Measurements from ENCODE around the gene ADAM8. TPM values are rescaled to one million over a fixed set of nuclear protein-coding genes. Genes with fewer than 3 reads are reported as not detected.
A peak's percentile ranks its signal among the peaks of the same experiment; 100 is the strongest.

ADAM8 gene
- total and polyA plus RNA-seq, 2 donors (not counting 1 experiment from before 2014, with no cell fraction given): 116 to 196 TPM

- Mint-ChIP-seq H3K4me1 (peaks cover 28% of the 10 kb centered on the region), H3K9me3 (ENCODE audit: insufficient read depth) (no peaks in the 10 kb centered on the region), H3K4me3 (no peak overlapping the region), H3K27ac (no peak overlapping the region), H3K27me3 (no peaks in the 10 kb centered on the region)
- no peak overlapping the region for H3K4me3 ChIP-seq (ENCODE audit: control extremely low read depth in 1 of 5, extremely low read depth in 1 of 5, insufficient read depth in 1 of 5, low read depth in 2 of 5, low read length in 4 of 5)
- peaks cover 0 to 59% of the 10 kb centered on the region in 2 experiments for H3K36me3 ChIP-seq (replicated peaks in 1 of 2; ENCODE audit: control extremely low read depth in 1 of 2, control insufficient read depth in 1 of 2, extremely low read depth in 1 of 2, insufficient read depth in 2 of 2, low read length in 1 of 2)
- peaks cover 23% of the 10 kb centered on the region for H4K20me1 ChIP-seq (ENCODE audit: control insufficient read depth, insufficient read depth, low read length, poor library complexity, severe bottlenecking)
- no peak overlapping the region for H3K27ac ChIP-seq (ENCODE audit: low read length in 2 of 2)
- POLR2A ChIA-PET: no interaction called here
- no peak overlapping the region for H3K4me2 ChIP-seq (replicated peaks; ENCODE audit: low read depth, low read length, poor library complexity, severe bottlenecking)
- CTCF ChIA-PET: no interaction called here
- H3K9me3 ChIP-seq (ENCODE audit: control extremely low read depth in 1 of 3, control insufficient read depth in 2 of 3, insufficient read depth in 1 of 3, low read length in 2 of 3): no peaks in the 10 kb centered on the region
- no peak for TF ChIP-seq CTCF (IDR thresholded peaks at IDR 0.05)
- TF ChIP-seq EZH2 (IDR thresholded peaks at IDR 0.05; ENCODE audit: borderline replicate concordance, insufficient read depth, low read depth, low read length, poor library complexity, severe bottlenecking): no peak
- DNase-seq (no peak), ATAC-seq (ENCODE audit: low read depth) (no peak)
- 98% methylated on average over 19 of the region's 22 CpGs for WGBS (ENCODE audit: insufficient coverage)
- H3K27me3 ChIP-seq (replicated peaks in 1 of 4; ENCODE audit: control extremely low read depth in 1 of 4, control insufficient read depth in 3 of 4, insufficient read depth in 4 of 4, low read length in 3 of 4): no peaks in the 10 kb centered on the region
- H2AFZ ChIP-seq (ENCODE audit: insufficient read depth, low read depth, low read length, poor library complexity, severe bottlenecking): no peak overlapping the region
- no peaks in the 10 kb centered on the region for H3K79me2 ChIP-seq (ENCODE audit: control insufficient read depth, insufficient read depth, low read length)
- peaks cover 13 to 24% of the 10 kb centered on the region in 2 donors for H3K4me1 ChIP-seq (ENCODE audit: control insufficient read depth in 2 of 2, insufficient read depth in 2 of 2, low read length in 2 of 2)
- no peak overlapping the region for H3K9ac ChIP-seq (ENCODE audit: low read length)
- intact Hi-C loops (cut with micrococcal nuclease): no loop called here
Measured at GRCh38 chr10:133267829-133268228, 8.8 kb downstream of the ADAM8 start.

GRCh38 chr10:133267293-133267692 lies 9.4 kb downstream of the ADAM8 start:
- Histone ChIP-seq H3K4me3 (ENCODE audit: control extremely low read depth in 1 of 5, extremely low read depth in 1 of 5, insufficient read depth in 1 of 5, low read depth in 2 of 5, low read length in 4 of 5) (no peak overlapping the region), H4K20me1 (ENCODE audit: control insufficient read depth, insufficient read depth, low read length, poor library complexity, severe bottlenecking) (peaks cover 22% of the 10 kb centered on the region), H2AFZ (ENCODE audit: insufficient read depth, low read depth, low read length, poor library complexity, severe bottlenecking) (no peak overlapping the region), H3K27me3 (replicated peaks in 1 of 4; ENCODE audit: control extremely low read depth in 1 of 4, control insufficient read depth in 3 of 4, insufficient read depth in 4 of 4, low read length in 3 of 4) (no peaks in the 10 kb centered on the region), H3K27ac (ENCODE audit: low read length in 2 of 2) (no peak overlapping the region), H3K9me3 (ENCODE audit: control extremely low read depth in 1 of 3, control insufficient read depth in 2 of 3, insufficient read depth in 1 of 3, low read length in 2 of 3) (no peaks in the 10 kb centered on the region), H3K4me2 (replicated peaks; ENCODE audit: low read depth, low read length, poor library complexity, severe bottlenecking) (no peak overlapping the region), H3K36me3 (replicated peaks in 1 of 2; ENCODE audit: control extremely low read depth in 1 of 2, control insufficient read depth in 1 of 2, extremely low read depth in 1 of 2, insufficient read depth in 2 of 2, low read length in 1 of 2) (peaks cover 0 to 59% of the 10 kb centered on the region in 2 experiments), H3K79me2 (ENCODE audit: control insufficient read depth, insufficient read depth, low read length) (no peaks in the 10 kb centered on the region), H3K4me1 (ENCODE audit: control insufficient read depth in 2 of 2, insufficient read depth in 2 of 2, low read length in 2 of 2) (peaks cover 19 to 29% of the 10 kb centered on the region in 2 donors), H3K9ac (ENCODE audit: low read length) (no peak overlapping the region)
- ATAC-seq (ENCODE audit: low read depth) (no peak), DNase-seq (no peak)
- TF ChIP-seq EZH2 (IDR thresholded peaks at IDR 0.05; ENCODE audit: borderline replicate concordance, insufficient read depth, low read depth, low read length, poor library complexity, severe bottlenecking) (no peak), CTCF (IDR thresholded peaks at IDR 0.05) (no peak)
- intact Hi-C loops (cut with micrococcal nuclease): no loop called here
- peaks cover 32% of the 10 kb centered on the region for H3K4me1 Mint-ChIP-seq
- ChIA-PET POLR2A (interaction anchor here (0.6 kb wide), 1 partner anchor 8 kb away, joined by 3 read pairs; no protein-coding TSS in a partner anchor), CTCF (interaction anchor here (0.7 kb wide), 1 partner anchor 9 kb away, joined by 4 read pairs; the partner anchor contains the start of gene ADAM8)
- no peak overlapping the region for H3K4me3 Mint-ChIP-seq
- H3K27me3 Mint-ChIP-seq: no peaks in the 10 kb centered on the region
- WGBS (ENCODE audit: insufficient coverage): 99% methylated on average over 11 of the region's 14 CpGs
- peak overlapping the region; percentile 20 for H3K27ac Mint-ChIP-seq
- no peaks in the 10 kb centered on the region for H3K9me3 Mint-ChIP-seq (ENCODE audit: insufficient read depth)
